Kidney capillary endothelial cell (primary cell): Measurements from ENCODE around the gene ZFAND6.
"Not testable (repeated sequence)": the region's sequence is repeated elsewhere in the genome, so short reads cannot be mapped to it uniquely, and the experiment has no call there.

Experiments used
- DNase-seq: peaks from one replicate; pipeline ENCODE4 v3.0.0-alpha.2; 2018; ENCODE audit warnings: low spot score

The ZFAND6 gene

DNA sequence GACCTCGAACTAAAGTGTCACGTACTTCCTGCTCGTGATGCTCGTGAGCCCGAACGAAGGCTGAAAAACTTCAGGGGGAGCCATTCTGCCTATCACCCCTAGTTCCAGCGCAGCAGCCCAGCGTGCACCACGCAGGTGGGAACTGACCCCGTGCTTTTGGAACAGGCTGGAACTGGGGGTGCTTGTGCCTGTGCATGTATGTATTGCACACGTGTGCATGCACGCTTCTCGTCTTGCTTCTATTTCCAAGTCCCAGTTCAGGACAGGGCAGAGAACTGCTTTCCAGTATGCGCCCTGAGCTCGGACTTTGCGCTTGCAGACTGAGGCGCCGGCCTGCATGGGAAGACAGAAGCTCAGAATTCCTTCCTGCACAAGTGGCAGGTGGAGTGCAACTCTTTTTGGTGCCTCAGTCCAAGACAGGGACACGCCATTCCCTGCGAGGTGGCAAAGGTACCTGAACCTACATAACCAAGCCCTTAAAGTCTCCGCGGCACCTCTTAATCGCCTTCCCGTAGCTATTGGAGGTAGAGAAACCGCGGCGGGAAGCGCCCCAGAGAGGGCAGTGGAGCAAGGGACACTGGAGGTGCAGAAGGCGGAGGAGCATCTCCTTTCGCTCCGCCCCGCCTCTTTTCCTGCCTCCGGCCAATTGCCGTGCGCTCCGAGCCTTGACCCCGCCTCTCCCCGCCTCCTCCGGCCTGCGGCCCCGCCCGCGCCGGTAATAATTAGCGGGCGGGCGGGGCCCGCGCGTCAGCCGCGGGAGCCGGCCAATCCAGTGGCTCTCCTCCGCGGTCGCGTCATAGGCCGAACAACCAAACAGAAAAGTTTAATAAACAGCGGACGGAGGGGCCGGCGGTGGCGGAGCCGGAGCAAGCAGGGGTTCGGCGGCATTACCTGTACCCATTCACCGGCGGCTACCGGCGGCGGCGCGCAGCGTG lies at the start of gene ZFAND6:
ZFAND6 (plus strand) TSS at position 826 of the 935 bp plus-strand sequence. CDS start 60,669 bp downstream, outside the sequence.
- DNase-seq = peak; percentile 86

DNA sequence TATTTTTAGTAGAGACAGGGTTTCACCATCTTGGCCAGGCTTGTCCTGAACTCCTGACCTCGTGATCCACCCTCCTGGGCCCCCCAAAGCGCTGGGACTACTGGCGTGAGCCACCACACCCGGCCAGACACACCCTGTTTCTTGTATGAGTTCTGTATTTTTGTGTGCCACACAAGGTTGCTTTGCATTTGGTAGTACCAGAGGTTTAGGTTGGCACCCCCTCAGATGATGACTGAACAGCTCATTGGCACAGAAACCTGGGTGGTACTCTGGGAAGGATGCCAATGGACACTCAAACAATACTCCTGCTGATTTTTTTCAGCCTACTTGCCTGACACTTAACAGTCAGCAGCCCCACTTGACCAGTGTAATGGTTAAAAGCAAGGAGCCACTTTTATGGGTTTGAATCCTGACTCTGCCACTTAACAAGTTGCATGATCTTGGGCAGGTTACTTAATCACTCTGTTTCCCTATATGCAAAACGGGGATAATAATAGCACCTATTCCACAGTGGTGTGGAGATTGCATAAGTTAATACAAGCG lies 49.3 kb upstream of the ZFAND6 start:
- no peak for DNase-seq

DNA sequence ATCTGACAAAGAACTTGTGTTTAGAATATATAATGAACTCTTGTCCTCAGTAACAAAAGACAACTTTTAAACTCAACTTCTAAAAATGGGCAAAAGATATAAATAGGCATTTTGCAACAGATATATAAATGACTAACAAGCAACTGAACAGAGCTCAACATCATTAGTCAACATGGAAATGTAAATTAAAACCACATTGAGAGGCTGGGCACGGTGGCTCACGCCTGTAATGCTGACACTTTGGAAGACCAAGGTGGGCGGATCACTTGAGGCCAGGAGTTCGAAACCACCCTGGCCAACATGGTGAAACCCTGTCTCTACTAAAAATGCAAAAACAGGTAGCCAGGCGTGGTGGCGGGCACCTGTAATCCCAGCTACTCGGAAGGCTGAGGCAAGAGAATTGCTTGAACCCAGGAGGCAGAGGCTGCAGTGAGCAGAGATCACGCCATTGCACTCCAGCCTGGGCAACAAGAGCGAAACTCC lies 48.4 kb upstream of the ZFAND6 start:
- DNase-seq = not testable (repeated sequence)

DNA sequence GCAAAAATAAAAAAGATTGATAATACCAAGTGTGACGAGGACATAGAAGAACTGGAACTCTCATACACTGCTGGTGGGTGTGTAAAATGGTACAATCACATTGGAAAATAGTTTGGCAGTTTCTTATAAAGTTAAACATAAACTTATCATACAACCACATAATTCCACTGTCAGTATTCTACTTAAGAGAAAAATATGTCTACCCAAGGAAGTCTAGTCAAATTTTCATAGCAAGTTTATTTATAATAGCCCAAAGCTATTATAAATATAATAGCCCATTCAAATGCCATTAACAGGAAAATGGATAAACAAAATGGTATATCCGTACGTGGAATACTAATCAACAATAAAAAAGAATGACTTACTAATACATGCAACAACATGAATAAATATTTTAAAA lies 47.9 kb upstream of the ZFAND6 start:
- no peak for DNase-seq

DNA sequence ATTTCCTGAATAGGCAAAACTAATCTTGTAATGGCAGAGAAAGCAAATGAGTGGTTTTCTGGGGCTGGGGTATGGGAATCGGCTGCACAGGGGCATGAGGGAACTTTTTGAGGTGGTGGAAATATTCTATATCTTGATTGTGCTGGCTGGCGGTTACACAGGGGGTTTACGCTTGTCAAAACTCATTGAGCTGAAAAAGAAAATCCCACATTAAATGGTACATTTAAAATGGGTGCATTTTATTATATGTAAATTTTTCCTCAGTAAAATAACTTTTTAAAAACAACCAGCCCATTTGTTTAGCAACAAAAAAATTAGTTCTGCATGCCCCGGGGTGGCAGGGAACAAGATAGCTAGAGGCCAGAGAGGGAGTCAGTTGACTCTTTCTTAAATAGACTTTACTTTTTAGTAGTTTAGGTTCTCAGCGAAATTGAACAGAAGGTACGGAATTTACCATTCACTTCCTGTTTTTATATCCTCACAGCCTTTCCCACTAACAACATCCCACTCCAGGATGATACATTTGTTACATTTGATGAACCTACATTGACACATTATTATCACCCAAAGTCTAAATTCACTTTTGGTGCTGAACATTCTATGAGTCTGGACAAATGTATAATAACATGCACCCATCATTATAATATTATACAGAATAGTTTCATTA lies 47.3 kb upstream of the ZFAND6 start:
- no peak for DNase-seq

DNA sequence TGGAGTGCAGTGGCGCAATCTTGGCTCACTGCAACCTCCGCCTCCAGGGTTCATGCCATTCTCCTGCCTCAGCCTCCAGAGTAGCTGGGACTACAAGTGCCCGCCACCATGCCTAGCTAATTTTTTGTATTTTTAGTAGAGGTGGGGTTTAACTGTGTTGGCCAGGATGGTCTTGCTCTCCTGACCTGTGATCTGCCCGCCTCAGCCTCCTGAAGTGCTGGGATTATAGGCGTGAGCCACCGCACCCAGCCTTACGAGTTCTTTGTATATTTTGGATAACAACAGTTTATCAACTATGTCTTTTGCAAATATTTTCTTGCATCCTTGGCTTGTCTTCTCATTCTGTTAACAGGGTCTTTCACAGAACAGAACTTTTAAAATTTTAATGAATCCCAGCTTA lies 45.3 kb upstream of the ZFAND6 start:
- DNase-seq = not testable (repeated sequence)

DNA sequence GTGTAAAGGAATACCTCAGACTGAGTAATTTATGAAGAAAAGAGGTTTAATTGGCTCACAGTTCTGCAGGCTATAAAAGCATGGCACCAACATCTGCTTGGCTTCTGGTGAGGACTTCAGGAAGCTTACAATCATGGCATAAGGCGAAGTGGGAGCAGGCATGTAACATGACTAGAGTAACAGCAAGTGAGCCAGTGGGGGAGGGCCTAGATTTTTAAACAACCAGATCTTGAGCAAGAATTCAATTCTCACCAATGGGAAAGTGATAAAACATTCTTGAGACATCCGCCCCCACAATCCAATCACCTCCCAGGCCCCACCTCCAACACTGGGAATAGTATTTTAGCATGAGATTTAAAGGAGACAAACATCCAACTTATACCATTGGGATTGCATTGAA lies 44.3 kb upstream of the ZFAND6 start:
- DNase-seq = no peak

DNA sequence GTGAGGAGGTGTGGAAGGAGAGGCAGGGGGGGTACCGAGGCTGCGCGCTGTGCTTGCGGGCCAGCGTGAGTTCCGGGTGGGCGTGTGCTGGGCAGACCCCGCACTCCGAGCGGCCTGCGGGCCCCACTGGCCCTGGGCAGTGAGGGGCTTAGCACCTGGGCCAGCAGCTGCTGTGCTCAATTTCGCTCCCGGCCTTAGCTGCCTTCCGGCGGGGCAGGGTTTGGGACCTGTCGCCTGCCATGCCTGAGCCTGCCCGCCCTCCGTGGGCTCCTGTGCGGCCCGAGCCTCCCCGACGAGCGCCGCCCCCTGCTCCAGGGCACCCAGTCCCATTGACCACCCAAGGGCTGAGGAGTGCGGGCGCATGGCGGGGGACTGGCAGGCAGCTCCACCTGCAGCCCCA lies 43.0 kb upstream of the ZFAND6 start:
- not testable (repeated sequence) for DNase-seq

DNA sequence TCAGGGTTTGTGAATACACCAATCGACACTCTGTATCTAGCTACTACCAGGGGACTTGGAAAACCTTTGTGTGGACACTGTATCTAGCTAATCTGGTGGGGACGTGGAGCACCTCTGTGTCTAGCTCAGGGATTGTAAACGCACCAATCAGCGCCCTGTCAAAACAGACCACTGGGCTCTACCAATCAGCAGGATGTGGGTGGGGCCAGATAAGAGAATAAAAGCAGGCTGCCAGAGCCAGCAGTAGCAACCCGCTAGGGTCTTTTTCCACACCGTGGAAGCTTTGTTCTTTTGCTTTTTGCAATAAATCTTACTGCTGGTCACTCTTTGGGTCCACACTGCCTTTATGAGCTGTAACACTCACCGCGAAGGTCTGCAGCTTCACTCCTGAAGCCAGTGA lies 42.3 kb upstream of the ZFAND6 start:
- DNase-seq = not testable (repeated sequence)

DNA sequence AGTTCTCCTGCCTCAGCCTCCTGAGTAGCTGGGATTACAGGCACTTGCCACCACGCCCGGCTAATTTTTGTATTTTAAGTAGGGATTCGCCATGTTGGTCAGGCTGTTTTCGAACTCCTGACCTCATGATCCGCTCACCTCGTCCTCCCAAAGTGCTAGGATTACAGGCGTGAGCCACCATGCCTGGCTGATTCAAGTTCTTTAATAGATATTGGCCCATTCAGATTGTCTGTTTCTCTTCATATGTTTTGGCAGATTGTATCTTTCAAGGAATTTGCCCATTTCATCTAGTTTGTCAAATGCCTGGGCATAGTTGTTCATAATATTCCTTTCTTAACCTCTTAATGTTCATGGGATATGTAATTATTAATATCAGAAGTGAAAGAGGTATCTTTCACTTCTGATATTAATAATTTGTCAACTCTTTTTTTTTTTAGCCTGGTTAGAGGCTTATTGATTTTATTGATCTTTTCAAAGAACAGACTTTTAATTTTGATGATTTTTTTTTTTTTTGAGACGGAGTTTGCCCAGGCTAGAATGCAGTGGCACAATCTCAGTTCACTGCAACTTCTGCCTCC lies 40.2 kb upstream of the ZFAND6 start:
- DNase-seq = no peak

DNA sequence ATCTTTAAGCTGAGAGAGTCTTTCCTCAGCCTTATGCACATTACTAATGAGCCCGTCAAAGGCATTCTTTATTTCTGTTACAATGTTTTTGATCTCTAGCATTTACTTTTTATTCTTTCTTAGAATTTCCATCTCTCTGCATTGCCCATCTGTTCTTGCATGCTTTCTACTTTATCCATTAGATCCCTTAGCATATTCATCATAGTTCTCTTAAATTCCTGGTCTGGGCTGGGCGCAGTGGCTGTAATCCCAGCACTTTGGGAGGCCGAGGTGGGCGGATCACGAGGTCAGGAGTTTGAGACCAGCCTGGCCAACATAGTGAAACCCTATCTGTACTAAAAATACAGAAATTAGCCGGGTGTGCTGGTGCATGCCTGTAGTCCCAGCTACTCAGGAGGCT lies 39.3 kb upstream of the ZFAND6 start:
- not testable (repeated sequence) for DNase-seq

DNA sequence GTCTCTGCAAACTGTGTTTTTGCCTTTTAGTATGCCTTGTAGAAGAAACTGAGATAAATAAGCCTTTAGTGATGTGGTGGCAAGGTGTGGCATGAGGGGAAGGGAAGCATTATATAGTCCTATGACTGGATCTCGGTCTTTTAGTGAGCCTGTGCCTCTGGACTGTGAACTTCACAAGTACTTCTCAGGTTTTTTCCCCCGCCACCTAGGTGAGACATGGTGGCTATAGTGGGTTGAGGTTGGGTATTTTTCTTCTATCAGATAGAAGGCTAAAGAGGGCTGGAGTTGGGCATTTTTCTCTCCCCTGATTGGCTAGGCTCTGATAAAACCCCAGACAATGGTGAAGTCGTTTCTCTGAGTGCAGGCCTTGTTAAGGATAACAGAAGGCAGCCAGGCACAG lies 38.7 kb upstream of the ZFAND6 start:
- DNase-seq = no peak

DNA sequence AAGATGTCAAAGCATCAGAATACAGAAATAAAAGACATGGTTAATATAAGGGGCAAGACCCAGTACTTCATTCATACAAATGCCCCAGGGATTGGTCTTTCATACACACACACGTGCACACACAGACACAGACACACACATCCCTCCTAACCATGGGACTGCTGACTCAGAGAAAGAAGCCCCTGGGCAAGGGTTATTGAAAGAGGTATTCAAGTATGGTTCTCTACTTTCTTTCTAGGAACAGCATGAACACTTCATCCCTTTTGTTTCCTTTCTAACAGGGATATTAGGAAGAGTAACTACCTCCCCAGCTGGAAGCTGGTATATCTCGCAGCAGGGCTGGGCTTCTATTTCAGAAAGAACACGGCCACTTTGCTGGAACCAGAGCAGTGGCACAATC lies 33.2 kb upstream of the ZFAND6 start:
- DNase-seq = no peak

DNA sequence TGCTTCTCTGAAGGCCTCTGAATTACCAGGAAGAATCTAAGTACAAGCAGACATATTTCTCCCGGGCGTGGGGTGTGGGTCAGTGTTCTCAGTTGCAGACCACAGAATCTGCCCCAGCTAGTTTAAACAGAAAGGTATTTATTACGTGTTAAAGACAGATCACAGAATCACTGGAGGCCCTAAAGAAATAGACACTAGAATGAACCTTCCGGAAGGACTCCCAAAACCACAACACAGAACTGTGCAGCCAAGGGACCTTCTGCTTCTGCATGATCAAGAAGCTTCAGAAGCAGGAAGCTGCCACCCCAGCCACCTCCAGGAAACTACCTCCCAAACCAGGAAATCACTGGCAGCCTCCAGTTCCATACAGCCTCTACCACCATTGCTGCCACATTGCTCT lies 32.7 kb upstream of the ZFAND6 start:
- no peak for DNase-seq

DNA sequence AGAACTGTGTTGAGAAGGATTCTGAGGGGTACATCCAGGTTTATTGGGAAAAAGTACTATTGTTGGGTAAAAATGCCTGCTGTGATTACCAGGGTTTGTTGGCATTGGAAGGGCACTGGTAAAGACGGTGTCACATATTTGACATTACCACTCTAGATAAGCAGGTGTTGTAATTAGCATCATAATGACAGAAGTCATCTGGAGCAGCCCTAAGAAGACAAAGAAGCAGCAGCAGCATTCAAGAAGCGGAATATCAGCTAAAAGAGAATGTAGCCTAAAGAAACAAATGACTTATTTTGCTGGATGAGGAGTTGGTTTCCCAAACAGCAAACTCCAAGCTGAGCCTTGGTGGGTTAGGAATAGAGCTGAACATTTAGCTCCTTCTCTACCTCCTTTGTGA lies 30.5 kb upstream of the ZFAND6 start:
- DNase-seq = no peak

DNA sequence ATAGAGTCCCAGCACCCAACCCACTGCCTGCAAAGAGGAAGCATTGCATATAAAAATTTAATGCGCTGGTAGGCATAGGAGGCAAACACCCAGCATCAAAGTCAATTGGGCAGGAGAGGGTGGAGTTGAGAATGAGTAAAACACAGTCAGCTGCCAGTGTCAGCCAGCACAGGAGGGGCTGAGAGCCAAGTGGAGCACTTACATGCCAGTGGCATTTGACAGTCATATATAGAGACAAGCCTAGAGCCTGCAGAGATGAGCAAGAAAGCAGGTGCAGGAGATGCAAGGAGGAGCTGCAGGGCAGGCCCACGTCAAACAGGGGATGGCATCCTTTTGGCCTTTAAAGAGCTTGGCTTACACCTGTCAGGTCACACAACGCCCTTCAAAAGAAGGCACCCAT lies 27.6 kb upstream of the ZFAND6 start:
- DNase-seq = no peak

DNA sequence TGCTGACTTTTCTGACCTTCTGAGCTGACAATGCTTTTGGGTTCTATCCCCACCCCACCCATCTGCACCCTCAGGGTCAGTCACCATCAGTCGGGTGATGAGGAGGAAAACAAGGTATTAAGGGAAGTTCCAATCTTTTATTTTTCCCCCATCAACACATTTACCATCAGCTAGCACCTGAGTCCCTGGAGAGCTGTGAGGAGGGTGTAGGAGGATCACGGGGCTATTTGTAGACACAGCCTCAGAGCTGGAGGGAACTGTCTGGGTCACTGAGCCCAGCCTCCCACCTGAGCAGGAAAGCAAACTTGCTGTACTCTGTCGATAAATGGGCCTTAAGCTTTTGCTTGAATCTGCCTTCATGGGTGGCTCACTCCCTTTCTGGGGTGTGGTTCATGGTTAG lies 24.8 kb upstream of the ZFAND6 start:
- DNase-seq = no peak

DNA sequence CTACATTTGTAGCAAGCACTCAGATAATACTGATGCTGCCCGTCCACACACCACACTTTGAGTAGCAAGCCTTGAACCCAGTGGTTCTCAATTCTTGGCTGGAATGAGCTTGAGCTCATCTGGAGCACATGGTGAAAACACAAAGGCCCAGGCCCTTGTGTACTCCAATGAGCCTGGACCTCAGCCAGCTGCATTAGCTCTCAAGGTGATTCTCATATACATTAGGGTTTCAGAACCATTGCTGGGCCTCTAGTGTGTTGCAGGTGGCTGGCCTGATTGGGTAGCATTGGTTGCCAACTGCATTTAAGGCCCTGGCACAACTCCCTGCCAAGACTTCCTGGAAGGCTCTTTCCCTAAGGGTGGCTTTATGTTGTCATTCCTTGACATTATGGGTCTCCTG lies 23.4 kb upstream of the ZFAND6 start:
- no peak for DNase-seq

DNA sequence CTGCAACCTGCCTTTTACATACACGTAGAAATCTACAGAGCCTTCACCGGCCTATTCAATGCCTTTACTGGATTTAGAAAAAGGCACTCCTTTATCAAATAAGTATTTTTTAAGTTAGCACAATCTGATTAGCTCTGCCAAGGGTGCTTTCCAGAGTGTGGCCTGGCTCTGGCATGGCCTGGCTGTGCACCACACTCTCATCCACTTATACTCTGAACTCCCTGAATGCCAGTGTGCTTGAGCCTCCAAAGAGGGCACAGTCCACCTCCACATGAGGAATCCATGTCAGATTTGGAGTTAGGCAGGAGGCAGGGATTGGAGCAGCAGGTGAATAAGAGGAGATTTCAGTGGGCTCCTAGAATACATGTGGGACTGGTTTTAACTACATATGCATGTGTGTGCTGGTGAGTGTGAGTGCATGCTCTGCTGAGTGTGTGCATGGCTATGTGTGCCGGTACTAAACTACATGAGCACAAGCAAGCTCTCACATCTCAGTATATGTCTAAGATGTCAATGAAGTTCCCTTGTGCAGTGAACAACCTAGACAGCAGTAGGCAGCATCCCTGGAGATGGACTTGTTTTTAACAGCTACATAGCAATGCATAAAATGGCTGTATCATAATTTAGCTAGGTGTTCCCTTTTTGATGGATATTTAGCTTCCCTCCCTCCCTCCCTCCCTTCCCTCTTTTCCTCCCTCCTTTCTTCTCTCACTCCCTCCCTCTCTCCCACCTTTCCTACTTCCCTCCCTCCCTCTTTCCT lies 17.8 kb upstream of the ZFAND6 start:
- no peak for DNase-seq

DNA sequence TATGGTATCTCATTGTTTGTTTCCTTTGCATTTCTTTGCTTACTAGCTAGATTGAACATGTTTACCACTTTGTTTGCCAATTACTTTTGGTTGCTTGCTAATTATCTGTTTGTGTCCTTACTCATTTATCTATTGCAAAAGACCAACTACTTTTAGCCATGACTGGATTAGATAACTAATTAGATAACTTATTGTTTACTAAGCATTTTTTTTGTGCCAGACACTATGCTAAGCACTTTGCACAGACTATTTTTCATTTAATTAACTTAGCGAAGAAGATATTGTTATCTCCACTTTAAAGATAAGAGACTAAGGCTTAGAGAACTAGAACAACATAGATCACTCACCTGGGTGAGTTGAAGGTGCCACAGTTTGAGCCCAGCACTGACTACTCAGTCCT lies 16.9 kb upstream of the ZFAND6 start:
- DNase-seq = no peak

DNA sequence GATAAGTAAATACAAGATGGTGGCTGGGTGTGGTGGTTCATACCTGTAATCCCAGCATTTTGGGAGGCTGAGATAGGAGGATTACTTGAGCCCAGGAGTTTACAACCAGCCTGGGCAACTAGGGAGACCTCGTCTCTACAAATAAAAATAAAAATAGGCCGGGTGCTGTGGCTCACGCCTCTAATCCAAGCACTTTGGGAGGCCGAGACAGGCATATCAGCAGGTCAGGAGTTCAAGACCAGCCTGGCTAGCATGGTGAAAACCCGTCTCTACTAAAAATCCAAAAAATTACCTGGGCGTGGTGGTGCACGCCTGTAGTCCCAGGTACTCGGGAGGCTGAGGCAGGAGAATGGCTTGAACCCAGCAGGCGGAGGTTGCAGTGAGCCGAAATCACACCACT lies 14.3 kb upstream of the ZFAND6 start:
- not testable (repeated sequence) for DNase-seq

DNA sequence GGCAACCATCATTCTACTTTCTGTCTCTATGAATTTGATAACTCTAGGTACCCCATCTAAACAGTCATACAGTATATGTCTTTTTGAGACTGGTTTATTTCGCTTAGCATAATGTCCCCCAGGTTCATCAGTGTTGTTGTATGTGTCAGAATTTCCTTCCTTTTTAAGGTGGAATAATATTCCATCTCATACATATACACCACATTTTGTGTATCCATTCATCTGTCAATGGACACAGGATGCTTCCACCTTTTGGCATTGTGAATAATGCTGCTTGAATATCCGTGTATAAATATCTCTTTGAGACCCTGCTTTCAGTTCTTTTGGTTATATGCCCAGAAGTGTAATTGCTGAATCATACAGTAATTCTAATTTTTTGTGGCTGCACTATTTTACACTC lies 10.4 kb upstream of the ZFAND6 start:
- no peak for DNase-seq
